H1 (cell line): ENCODE measurements around the gene VSX1. TPM values are rescaled to one million over a fixed set of nuclear protein-coding genes. Genes with fewer than 3 reads are reported as not detected.

Experiments used
- CTCF ChIA-PET: fragments of 300-600 bp; sonication (Branson Sonifier 250); formaldehyde crosslinking; loops from one replicate; lab custom pipeline; 2021; ENCODE audit not compliant: partially characterized antibody; lab: Charles Lee
- POLR2A ChIA-PET: fragments of 300-600 bp; sonication (Branson Sonifier 250); formaldehyde crosslinking; loops from one replicate; lab custom pipeline; 2021; ENCODE audit warnings: inconsistent platforms; ENCODE audit not compliant: partially characterized antibody; lab: Charles Lee
- DNase-seq, 2 experiments: peaks; one replicate each; pipeline versions ENCODE4 v3.0.0 to v3.0.0-alpha.2; 2010 to 2022; ENCODE audit warnings: low spot score in 2 of 2, low read depth in 1 of 2, mixed read lengths in 1 of 2
- FAIRE-seq: peaks from 2 replicates; lab custom pipeline; 2011; peaks lifted over from hg19 to GRCh38; lab: Jason Lieb, UNC
- H2AFZ ChIP-seq: 2 replicates; pipeline ENCODE4 v1.8.1; 2012; ENCODE audit warnings: low read length, inconsistent platforms
- H2AK5ac ChIP-seq: 2 replicates; pipeline ENCODE4 v1.6.1; 2013; ENCODE audit warnings: low read depth, low read length
- H2BK120ac ChIP-seq: replicated peaks from 2 replicates; pipeline ENCODE3; 2013; ENCODE audit warnings: low read depth, low read length, inconsistent platforms
- H2BK12ac ChIP-seq: 2 replicates; pipeline ENCODE4 v1.6.1; 2013; ENCODE audit warnings: low read depth, low read length
- H2BK15ac ChIP-seq: 2 replicates; pipeline ENCODE4 v1.6.1; 2013; ENCODE audit warnings: low read length
- H2BK20ac ChIP-seq: 2 replicates; pipeline ENCODE4 v1.6.1; 2013; ENCODE audit warnings: low read length
- H2BK5ac ChIP-seq: 2 replicates; pipeline ENCODE4 v1.6.1; 2013; ENCODE audit warnings: low read depth, low read length
- H3K14ac ChIP-seq: 2 replicates; pipeline ENCODE4 v1.6.1; 2013; ENCODE audit warnings: inconsistent platforms; ENCODE audit not compliant: insufficient read length
- H3K18ac ChIP-seq: 2 replicates; pipeline ENCODE4 v1.6.1; 2013; ENCODE audit warnings: low read length; ENCODE audit errors: extremely low read depth
- H3K23ac ChIP-seq: 2 replicates; pipeline ENCODE4 v1.6.1; 2013; ENCODE audit warnings: inconsistent platforms; ENCODE audit not compliant: insufficient read length
- H3K23me2 ChIP-seq: 2 replicates; pipeline ENCODE4 v1.6.1; 2013; ENCODE audit warnings: low read depth, low read length
- H3K27ac ChIP-seq: 2 replicates; pipeline ENCODE4 v1.6.1; 2011; ENCODE audit warnings: low read depth, low read length, inconsistent platforms
- H3K27me3 ChIP-seq, 4 experiments: replicated peaks in 1 of 4; 1 replicate in 1 of 4; 2 replicates in 3 of 4; pipeline versions ENCODE4 v1.6.1 to v1.8.1; 2011 to 2013; ENCODE audit warnings: low read length in 3 of 4, mild to moderate bottlenecking in 3 of 4, inconsistent platforms in 2 of 4, mixed read lengths in 2 of 4, moderate library complexity in 1 of 4; ENCODE audit not compliant: control insufficient read depth in 3 of 4, insufficient read depth in 3 of 4; ENCODE audit errors: extremely low read depth in 1 of 4
- H3K36me3 ChIP-seq, 4 experiments: 2 replicates each; pipeline versions ENCODE4 v1.6.1 to v1.8.1; 2011 to 2013; ENCODE audit warnings: mild to moderate bottlenecking in 4 of 4, low read length in 3 of 4, moderate library complexity in 2 of 4, control low read depth in 1 of 4, inconsistent platforms in 1 of 4; ENCODE audit not compliant: insufficient read depth in 4 of 4, control insufficient read depth in 2 of 4
- H3K4ac ChIP-seq: replicated peaks from 2 replicates; pipeline ENCODE3; 2013; ENCODE audit warnings: low read length, low read depth, mixed read lengths, inconsistent platforms; ENCODE audit not compliant: insufficient read length
- H3K4me1 ChIP-seq, 4 experiments: replicated peaks in 1 of 4; 1 replicate in 1 of 4; 2 replicates in 3 of 4; pipeline versions ENCODE4 v1.6.1 to v1.8.1; 2011 to 2013; ENCODE audit warnings: low read length in 3 of 4, inconsistent platforms in 2 of 4, mixed read lengths in 1 of 4; ENCODE audit not compliant: insufficient read depth in 4 of 4, control insufficient read depth in 3 of 4
- H3K4me2 ChIP-seq, 2 experiments: 2 replicates each; pipeline versions ENCODE4 v1.6.1 to v1.8.1; 2011 to 2013; ENCODE audit warnings: low read depth in 2 of 2, low read length in 2 of 2, control low read depth in 1 of 2, inconsistent platforms in 1 of 2, mild to moderate bottlenecking in 1 of 2; ENCODE audit not compliant: insufficient read depth in 1 of 2
- H3K4me3 ChIP-seq, 4 experiments: fragments of 200-600, 300-600 bp in 1 of 4; sonication (generic), shearing (Covaris generic), sonication (Bioruptor Twin) in 1 of 4; 2 replicates each; pipeline versions ENCODE4 v1.5.1 to v1.8.1; 2011 to 2016; ENCODE audit warnings: low read length in 4 of 4, low read depth in 3 of 4, control low read depth in 2 of 4, inconsistent platforms in 2 of 4, mild to moderate bottlenecking in 2 of 4, mixed read lengths in 1 of 4, moderate library complexity in 1 of 4; ENCODE audit not compliant: insufficient read depth in 2 of 4; ENCODE audit errors: extremely low read depth in 1 of 4
- H3K56ac ChIP-seq: replicated peaks from 2 replicates; pipeline ENCODE3; 2013; ENCODE audit warnings: low read depth, mild to moderate bottlenecking, mixed read lengths, low read length, inconsistent platforms; ENCODE audit not compliant: insufficient read length
- H3K79me1 ChIP-seq: 2 replicates; pipeline ENCODE4 v1.6.1; 2013; ENCODE audit warnings: low read depth, low read length, control low read depth
- H3K79me2 ChIP-seq, 2 experiments: 2 replicates each; pipeline versions ENCODE4 v1.6.1 to v1.8.1; 2012 to 2013; ENCODE audit warnings: low read length in 2 of 2, mild to moderate bottlenecking in 2 of 2, inconsistent platforms in 1 of 2; ENCODE audit not compliant: insufficient read depth in 2 of 2, control insufficient read depth in 1 of 2
- H3K9ac ChIP-seq, 4 experiments: replicated peaks in 1 of 4; 1 replicate in 1 of 4; 2 replicates in 3 of 4; pipeline versions ENCODE4 v1.6.1 to v1.8.1; 2011 to 2013; ENCODE audit warnings: low read depth in 3 of 4, low read length in 3 of 4, control low read depth in 2 of 4, mild to moderate bottlenecking in 2 of 4, moderate library complexity in 2 of 4, inconsistent platforms in 1 of 4; ENCODE audit errors: extremely low read depth in 1 of 4
- H3K9me3 ChIP-seq, 2 experiments: 2 replicates each; pipeline versions ENCODE4 v1.6.1 to v1.8.1; 2012 to 2013; ENCODE audit warnings: mild to moderate bottlenecking in 2 of 2, moderate library complexity in 2 of 2, control low read depth in 1 of 2, inconsistent platforms in 1 of 2, low read depth in 1 of 2, low read length in 1 of 2, mixed read lengths in 1 of 2; ENCODE audit not compliant: insufficient read depth in 2 of 2
- H4K20me1 ChIP-seq, 2 experiments: replicated peaks in 1 of 2; 2 replicates each; pipeline versions ENCODE3 to v1.8.1; 2011 to 2013; ENCODE audit warnings: inconsistent platforms in 2 of 2, low read length in 2 of 2, mild to moderate bottlenecking in 1 of 2; ENCODE audit not compliant: insufficient read depth in 2 of 2, control insufficient read depth in 1 of 2
- H4K5ac ChIP-seq: 2 replicates; pipeline ENCODE4 v1.6.1; 2013; ENCODE audit warnings: low read length, low read depth, mixed read lengths, inconsistent platforms; ENCODE audit not compliant: insufficient read length
- H4K8ac ChIP-seq: 2 replicates; pipeline ENCODE4 v1.8.0; 2013; ENCODE audit warnings: mild to moderate bottlenecking, moderate library complexity, low read length, inconsistent platforms; ENCODE audit not compliant: insufficient read depth; ENCODE audit errors: extremely low read depth
- H4K91ac ChIP-seq: replicated peaks from 2 replicates; pipeline ENCODE3; 2013; ENCODE audit warnings: low read length, mixed read lengths, inconsistent platforms; ENCODE audit not compliant: insufficient read length
- BCL11A ChIP-seq, 2 experiments: IDR thresholded peaks; one replicate each; pipeline ENCODE4 v1.6.1; 2011; ENCODE audit warnings: low read depth in 2 of 2, low read length in 2 of 2, mild to moderate bottlenecking in 2 of 2
- CBX8 ChIP-seq: fragments of 300-800, 300-1000 bp; sonication (generic); IDR thresholded peaks from 2 replicates; pipeline ENCODE4 v1.7.1; 2016; ENCODE audit warnings: low read depth, low read length, borderline replicate concordance
- CHD1 ChIP-seq: IDR thresholded peaks from 2 replicates; pipeline ENCODE4 v1.6.1; 2012; ENCODE audit warnings: low read depth, low read length, improper control_type of control experiment
- KDM5A ChIP-seq: fragments of 200-600 bp; IDR thresholded peaks from 2 replicates; pipeline ENCODE4 v1.7.1; 2012; ENCODE audit warnings: mild to moderate bottlenecking, low read length, inconsistent platforms, mixed read lengths
- MAFK ChIP-seq: IDR thresholded peaks from 2 replicates; pipeline ENCODE4 v1.6.1; 2012; ENCODE audit warnings: low read depth, mild to moderate bottlenecking, improper control_type of control experiment, low read length
- RNF2 ChIP-seq: fragments of 200-900, 300-1000 bp; sonication (generic); IDR thresholded peaks from 2 replicates; pipeline ENCODE4 v1.7.1; 2016; ENCODE audit warnings: borderline replicate concordance, low read depth, mild to moderate bottlenecking, antibody characterized with exemption, low read length; ENCODE audit not compliant: poor library complexity, severe bottlenecking; ENCODE audit errors: missing control alignments
- SUZ12 ChIP-seq: fragments of 200-600 bp; sonication (generic); IDR thresholded peaks from 2 replicates; pipeline ENCODE4 v1.6.1; 2012; ENCODE audit warnings: mild to moderate bottlenecking, inconsistent platforms, low read length, moderate library complexity, mixed read lengths
- TAF1 ChIP-seq: IDR thresholded peaks from 2 replicates; pipeline ENCODE4 v1.6.1; 2011; ENCODE audit warnings: mild to moderate bottlenecking, low read depth, low read length
- WGBS, 2 experiments: shearing (Covaris generic) in 1 of 2; methylation state at CpG; one replicate each; pipeline versions ENCODE4 v1.1.6 to v1.1.7; 2013 to 2015; ENCODE audit warnings: low lambda C conversion rate in 2 of 2, mixed read lengths in 2 of 2, inconsistent platforms in 1 of 2, low coverage in 1 of 2, missing lambda C conversion rate in 1 of 2; ENCODE audit not compliant: insufficient replicate concordance in 2 of 2, insufficient coverage in 1 of 2, insufficient read length in 1 of 2; ENCODE audit errors: extremely low coverage in 1 of 2, missing lambda C conversion rate in 1 of 2; 5-methylcytosine and 5-hydroxymethylcytosine counted together
- polyA plus RNA-seq, 7 experiments: library from polyadenylated mRNA; depleted of rRNA in 3 of 7; stranded (reverse) in 5 of 7; unstranded in 2 of 7; fragments of >200 nt in 5 of 7; fragments of 200-250 nt in 2 of 7; gene quantifications; 1 replicate in 5 of 7; 2 replicates in 1 of 7; 4 replicates in 1 of 7; pipeline versions ENCODE4 v1.2.1 to v1.2.3, GENCODE V29; 2011 to 2013; ENCODE audit warnings: missing spikeins in 2 of 7, mixed read lengths in 2 of 7
- total RNA-seq: library from RNA; stranded (reverse); fragmentation: NEBNext Ultra II Directional; extraction: Animal tissue kit (Norgen Biotek cat#: 25700); gene quantifications from 2 replicates; pipeline ENCODE4 v1.2.1, GENCODE V29; 2021
- TF ChIP-seq, protein P1 (sequence below), 3 experiments: IDR thresholded peaks; 1 replicate in 2 of 3; 2 replicates in 1 of 3; pipeline versions ENCODE4 v1.5.1 to v1.6.1; 2011; ENCODE audit warnings: low read length in 3 of 3, mild to moderate bottlenecking in 3 of 3, inconsistent platforms in 2 of 3, low read depth in 1 of 3, moderate library complexity in 1 of 3; ENCODE audit not compliant: insufficient read depth in 1 of 3; ENCODE audit errors: control extremely low read depth in 1 of 3
- TF ChIP-seq, protein P2 (sequence below): IDR thresholded peaks from 2 replicates; pipeline ENCODE4 v1.6.1; 2011; ENCODE audit warnings: low read depth, mild to moderate bottlenecking, low read length; ENCODE audit not compliant: insufficient read depth

Gene VSX1
- total and polyA plus RNA-seq, 2 of the 8 experiments (the other 6 are each of a cell fraction or from before 2014, with no cell fraction given) = 0.14 TPM; not detected in 1

DNA sequence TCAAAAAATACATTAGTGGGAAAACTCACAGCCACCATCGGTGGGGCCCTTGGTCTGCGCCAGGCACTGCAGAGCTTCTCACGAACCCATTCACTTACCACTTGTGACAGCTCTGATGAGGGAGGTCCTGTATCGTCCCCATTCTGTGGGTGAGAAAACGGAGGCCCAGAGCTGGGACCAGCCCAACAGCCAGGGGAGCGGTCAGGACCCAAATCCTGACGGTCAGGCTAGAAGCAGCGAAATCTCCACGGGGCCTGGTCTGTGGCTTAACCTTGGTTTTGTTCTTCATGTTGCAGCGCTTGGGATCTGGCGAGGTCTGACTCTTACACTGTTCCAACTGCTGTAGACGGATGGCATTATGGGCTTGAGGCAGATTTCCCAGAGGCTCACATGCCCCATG is 7.7 kb upstream of the VSX1 start:
- Histone ChIP-seq H3K23me2 (peaks cover 2% of the 10 kb centered on the region; the same call in 1 of the 2 replicates), H2BK15ac (no peak overlapping the region), H3K9ac (no peak overlapping the region), H4K20me1 (peaks cover 0 to 3% of the 10 kb centered on the region in 2 experiments), H3K9me3 (no peaks in the 10 kb centered on the region), H4K8ac (no peak overlapping the region), H4K5ac (no peak overlapping the region), H3K56ac (no peak overlapping the region), H2BK5ac (no peak overlapping the region), H3K36me3 (no peaks in the 10 kb centered on the region), H2BK20ac (no peak overlapping the region), H2AK5ac (no peak overlapping the region), H3K27ac (no peak overlapping the region), H3K4ac (no peak overlapping the region), H3K79me1 (no peaks in the 10 kb centered on the region), H2BK12ac (no peak overlapping the region), H2AFZ (no peak overlapping the region), H4K91ac (no peak overlapping the region), H3K23ac (no peak overlapping the region), H3K4me1 (peaks cover 0 to under 1% (median 0%) of the 10 kb centered on the region in 4 experiments; a peak in 2 of 7 replicates), H3K79me2 (no peaks in the 10 kb centered on the region), H3K4me3 (no peak overlapping the region), H2BK120ac (no peak overlapping the region), H3K4me2 (no peak overlapping the region), H3K14ac (no peak overlapping the region), H3K18ac (no peak overlapping the region), H3K27me3 (peaks cover 17 to 37% (median 27%) of the 10 kb centered on the region in 4 experiments)
- DNase-seq (peak in 1 of 2 experiments; percentile 27), FAIRE-seq (no peak)
- CTCF ChIA-PET = interaction anchor here (1.5 to 2.2 kb wide), 2 partner anchors 95 to 157 kb away, joined by 3 to 8 read pairs; no protein-coding TSS in a partner anchor
- POLR2A ChIA-PET = no interaction called here
- 87% methylated on average over 12 of the region's 12 CpGs; no CpG with 5 or more reads in 1 of the 2 experiments for WGBS, 2 experiments
- TF ChIP-seq RNF2 = no peak
- no peak for TF ChIP-seq SUZ12
- TF ChIP-seq KDM5A = no peak
- no peak for TF ChIP-seq BCL11A (IDR thresholded peaks at IDR 0.05; ENCODE audit: low read depth in 2 of 2, low read length in 2 of 2)
- TF ChIP-seq, protein P1, sequence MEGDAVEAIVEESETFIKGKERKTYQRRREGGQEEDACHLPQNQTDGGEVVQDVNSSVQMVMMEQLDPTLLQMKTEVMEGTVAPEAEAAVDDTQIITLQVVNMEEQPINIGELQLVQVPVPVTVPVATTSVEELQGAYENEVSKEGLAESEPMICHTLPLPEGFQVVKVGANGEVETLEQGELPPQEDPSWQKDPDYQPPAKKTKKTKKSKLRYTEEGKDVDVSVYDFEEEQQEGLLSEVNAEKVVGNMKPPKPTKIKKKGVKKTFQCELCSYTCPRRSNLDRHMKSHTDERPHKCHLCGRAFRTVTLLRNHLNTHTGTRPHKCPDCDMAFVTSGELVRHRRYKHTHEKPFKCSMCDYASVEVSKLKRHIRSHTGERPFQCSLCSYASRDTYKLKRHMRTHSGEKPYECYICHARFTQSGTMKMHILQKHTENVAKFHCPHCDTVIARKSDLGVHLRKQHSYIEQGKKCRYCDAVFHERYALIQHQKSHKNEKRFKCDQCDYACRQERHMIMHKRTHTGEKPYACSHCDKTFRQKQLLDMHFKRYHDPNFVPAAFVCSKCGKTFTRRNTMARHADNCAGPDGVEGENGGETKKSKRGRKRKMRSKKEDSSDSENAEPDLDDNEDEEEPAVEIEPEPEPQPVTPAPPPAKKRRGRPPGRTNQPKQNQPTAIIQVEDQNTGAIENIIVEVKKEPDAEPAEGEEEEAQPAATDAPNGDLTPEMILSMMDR (IDR thresholded peaks at IDR 0.05; ENCODE audit: control extremely low read depth in 1 of 3, insufficient read depth in 1 of 3, low read depth in 1 of 3, low read length in 3 of 3) = no peak
- TF ChIP-seq TAF1 = no peak
- TF ChIP-seq CBX8 = no peak
- TF ChIP-seq, protein P2, sequence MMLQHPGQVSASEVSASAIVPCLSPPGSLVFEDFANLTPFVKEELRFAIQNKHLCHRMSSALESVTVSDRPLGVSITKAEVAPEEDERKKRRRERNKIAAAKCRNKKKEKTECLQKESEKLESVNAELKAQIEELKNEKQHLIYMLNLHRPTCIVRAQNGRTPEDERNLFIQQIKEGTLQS = no peak
- TF ChIP-seq CHD1 = no peak
- TF ChIP-seq MAFK = no peak
